ENCODE measurements around the gene DBN1. TPM values are rescaled to one million over a fixed set of nuclear protein-coding genes. Genes with fewer than 3 reads are reported as not detected.

DBN1 gene
- total RNA-seq, 6 experiments from 2014 or later, result 346 to 394 (median 358) TPM

DNA sequence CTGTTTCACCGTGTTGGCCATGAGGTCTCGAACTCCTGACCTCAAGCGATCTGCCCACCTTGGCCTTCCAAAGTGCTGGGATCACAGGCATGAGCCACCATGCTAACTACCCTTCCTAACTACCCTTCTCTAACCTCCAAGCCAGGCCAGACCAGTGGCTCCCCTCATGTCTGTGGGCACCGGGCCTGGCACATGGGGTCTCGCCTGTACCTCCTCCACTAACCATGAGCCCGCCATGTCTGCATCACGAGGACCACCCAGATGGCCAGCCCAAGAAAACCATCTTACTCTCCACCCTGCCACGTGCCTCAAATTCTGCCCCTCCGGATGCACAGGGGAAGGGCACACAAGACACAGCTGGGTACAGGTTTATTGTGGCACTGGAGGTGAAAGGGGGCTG is 9.6 kb upstream of the DBN1 start:
- peaks cover 55% of the 10 kb centered on the region for H3K27me3 Mint-ChIP-seq (ENCODE audit: insufficient read depth)
- peak overlapping the region; percentile 63; the same call in 1 of the 2 replicates for H3K4me3 Mint-ChIP-seq
- peak overlapping the region; percentile 75 for H3K27ac Mint-ChIP-seq
- H3K9me3 Mint-ChIP-seq, result peaks cover 10% of the 10 kb centered on the region
- H3K4me1 Mint-ChIP-seq (ENCODE audit: low read depth), result peaks cover 72% of the 10 kb centered on the region
- H3K36me3 Mint-ChIP-seq (ENCODE audit: low read depth), result peaks cover 56% of the 10 kb centered on the region
- TF ChIP-seq, protein P1, sequence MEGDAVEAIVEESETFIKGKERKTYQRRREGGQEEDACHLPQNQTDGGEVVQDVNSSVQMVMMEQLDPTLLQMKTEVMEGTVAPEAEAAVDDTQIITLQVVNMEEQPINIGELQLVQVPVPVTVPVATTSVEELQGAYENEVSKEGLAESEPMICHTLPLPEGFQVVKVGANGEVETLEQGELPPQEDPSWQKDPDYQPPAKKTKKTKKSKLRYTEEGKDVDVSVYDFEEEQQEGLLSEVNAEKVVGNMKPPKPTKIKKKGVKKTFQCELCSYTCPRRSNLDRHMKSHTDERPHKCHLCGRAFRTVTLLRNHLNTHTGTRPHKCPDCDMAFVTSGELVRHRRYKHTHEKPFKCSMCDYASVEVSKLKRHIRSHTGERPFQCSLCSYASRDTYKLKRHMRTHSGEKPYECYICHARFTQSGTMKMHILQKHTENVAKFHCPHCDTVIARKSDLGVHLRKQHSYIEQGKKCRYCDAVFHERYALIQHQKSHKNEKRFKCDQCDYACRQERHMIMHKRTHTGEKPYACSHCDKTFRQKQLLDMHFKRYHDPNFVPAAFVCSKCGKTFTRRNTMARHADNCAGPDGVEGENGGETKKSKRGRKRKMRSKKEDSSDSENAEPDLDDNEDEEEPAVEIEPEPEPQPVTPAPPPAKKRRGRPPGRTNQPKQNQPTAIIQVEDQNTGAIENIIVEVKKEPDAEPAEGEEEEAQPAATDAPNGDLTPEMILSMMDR (IDR thresholded peaks at IDR 0.05), result no peak
- no peak for DNase-seq

DNA sequence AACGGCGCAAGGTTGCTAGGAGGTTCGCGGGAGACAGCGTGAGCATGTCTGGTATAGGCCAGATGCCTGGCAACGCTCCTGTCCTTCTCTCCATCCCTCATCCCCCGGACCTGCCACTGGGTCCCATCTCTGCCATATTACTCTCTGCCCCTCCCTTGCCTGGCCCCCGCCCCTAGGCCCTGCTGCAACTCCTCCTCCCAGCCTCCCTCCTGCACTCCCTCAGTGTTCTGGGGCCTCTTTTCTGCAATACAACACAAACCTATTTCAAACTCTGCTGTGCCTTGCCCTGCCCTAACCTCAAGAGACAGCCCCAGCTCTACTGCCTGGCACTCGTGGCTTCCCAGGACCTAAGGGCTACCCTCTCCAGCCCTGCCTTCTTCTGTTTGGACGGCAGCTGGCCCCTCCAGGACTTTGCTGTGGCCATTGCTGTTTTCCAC is 8.9 kb upstream of the DBN1 start:
- H3K27ac Mint-ChIP-seq, result peak overlapping the region; percentile 75
- peaks cover 78% of the 10 kb centered on the region for H3K4me1 Mint-ChIP-seq (ENCODE audit: low read depth)
- peaks cover 53% of the 10 kb centered on the region for H3K36me3 Mint-ChIP-seq (ENCODE audit: low read depth)
- peak overlapping the region; percentile 63; the same call in 1 of the 2 replicates for H3K4me3 Mint-ChIP-seq
- no peak for DNase-seq
- H3K9me3 Mint-ChIP-seq, result peaks cover 14% of the 10 kb centered on the region
- TF ChIP-seq, protein P1 (IDR thresholded peaks at IDR 0.05), result no peak
- peaks cover 61% of the 10 kb centered on the region for H3K27me3 Mint-ChIP-seq (ENCODE audit: insufficient read depth)

DNA sequence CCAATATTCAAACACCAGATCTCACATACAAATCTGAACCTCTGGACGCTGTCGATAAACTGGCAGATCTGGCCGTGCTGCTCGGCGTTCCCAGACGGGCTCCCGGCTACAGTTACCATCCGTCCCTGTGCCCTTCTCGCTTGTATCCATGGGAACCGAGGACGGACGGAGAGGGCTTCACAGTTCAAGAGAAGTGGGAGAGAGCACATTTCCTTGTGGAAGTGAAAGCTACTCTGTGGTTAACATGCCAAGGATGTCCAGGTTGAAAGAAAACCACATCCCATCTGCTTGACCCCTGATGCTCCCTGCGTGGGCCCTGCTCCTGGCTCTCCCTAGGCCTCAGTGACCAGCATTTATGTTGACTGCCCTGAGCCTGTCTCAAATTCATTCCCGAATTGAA is 6.3 kb upstream of the DBN1 start:
- Mint-ChIP-seq H3K4me3 (peak overlapping the region; percentile 48; the same call in 1 of the 2 replicates), H3K4me1 (ENCODE audit: low read depth) (peaks cover 82% of the 10 kb centered on the region), H3K27ac (peak overlapping the region; percentile 83), H3K27me3 (ENCODE audit: insufficient read depth) (peaks cover 76% of the 10 kb centered on the region), H3K36me3 (ENCODE audit: low read depth) (peaks cover 39% of the 10 kb centered on the region), H3K9me3 (peaks cover 14% of the 10 kb centered on the region)
- DNase-seq, result no peak
- TF ChIP-seq, protein P1 (IDR thresholded peaks at IDR 0.05), result no peak

DNA sequence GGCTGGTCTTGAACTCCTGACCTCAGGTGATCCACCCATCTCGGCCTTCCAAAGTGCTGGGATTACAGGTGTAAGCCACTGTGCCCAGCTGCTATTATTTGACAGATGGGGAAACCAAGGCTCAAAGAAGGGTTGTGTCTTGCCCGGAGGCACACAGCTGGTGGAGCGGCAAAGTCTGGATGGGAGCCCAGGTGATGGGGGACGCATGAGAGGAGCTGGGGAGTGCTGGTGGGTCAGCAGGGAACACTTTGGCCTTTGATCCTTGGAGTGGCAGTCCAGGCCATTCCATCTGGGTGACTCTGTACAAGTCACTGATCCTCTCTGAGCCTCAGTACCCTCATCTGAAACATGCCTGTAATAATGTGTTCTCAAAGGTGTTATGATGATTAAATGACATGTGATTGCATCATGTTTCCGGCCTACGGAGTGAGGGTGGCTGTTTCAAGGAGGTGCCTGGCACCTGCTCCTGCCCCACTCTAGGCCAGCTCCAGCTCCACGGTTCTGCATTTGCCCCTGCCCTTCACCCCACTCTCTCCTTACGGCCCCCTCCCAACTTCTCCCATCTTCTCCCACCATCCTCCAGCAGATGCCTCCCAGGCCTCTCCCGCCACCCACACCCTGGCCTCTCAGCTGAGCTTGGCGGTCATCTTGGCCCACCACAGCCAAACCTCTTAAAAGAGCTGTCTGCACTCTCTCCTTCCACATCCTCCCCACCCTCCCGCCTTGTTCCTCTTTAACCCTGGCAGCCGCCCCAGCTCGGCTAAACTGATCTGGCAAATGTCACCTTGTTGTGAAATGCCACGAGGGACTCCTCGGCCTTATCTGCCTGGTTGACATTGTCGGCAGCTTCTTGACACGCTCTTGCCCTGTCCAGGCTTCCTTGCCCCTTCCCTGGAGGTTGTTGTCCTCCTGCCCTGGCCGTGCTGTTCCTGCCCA is 5.5 kb upstream of the DBN1 start:
- H3K27ac Mint-ChIP-seq, result peak overlapping the region; percentile 83
- no peak for DNase-seq
- H3K4me1 Mint-ChIP-seq (ENCODE audit: low read depth), result peaks cover 82% of the 10 kb centered on the region
- H3K4me3 Mint-ChIP-seq, result peak overlapping the region; percentile 48; the same call in 1 of the 2 replicates
- H3K36me3 Mint-ChIP-seq (ENCODE audit: low read depth), result peaks cover 31% of the 10 kb centered on the region
- peaks cover 14% of the 10 kb centered on the region for H3K9me3 Mint-ChIP-seq
- TF ChIP-seq, protein P1 (IDR thresholded peaks at IDR 0.05), result no peak
- peaks cover 76% of the 10 kb centered on the region for H3K27me3 Mint-ChIP-seq (ENCODE audit: insufficient read depth)

DNA sequence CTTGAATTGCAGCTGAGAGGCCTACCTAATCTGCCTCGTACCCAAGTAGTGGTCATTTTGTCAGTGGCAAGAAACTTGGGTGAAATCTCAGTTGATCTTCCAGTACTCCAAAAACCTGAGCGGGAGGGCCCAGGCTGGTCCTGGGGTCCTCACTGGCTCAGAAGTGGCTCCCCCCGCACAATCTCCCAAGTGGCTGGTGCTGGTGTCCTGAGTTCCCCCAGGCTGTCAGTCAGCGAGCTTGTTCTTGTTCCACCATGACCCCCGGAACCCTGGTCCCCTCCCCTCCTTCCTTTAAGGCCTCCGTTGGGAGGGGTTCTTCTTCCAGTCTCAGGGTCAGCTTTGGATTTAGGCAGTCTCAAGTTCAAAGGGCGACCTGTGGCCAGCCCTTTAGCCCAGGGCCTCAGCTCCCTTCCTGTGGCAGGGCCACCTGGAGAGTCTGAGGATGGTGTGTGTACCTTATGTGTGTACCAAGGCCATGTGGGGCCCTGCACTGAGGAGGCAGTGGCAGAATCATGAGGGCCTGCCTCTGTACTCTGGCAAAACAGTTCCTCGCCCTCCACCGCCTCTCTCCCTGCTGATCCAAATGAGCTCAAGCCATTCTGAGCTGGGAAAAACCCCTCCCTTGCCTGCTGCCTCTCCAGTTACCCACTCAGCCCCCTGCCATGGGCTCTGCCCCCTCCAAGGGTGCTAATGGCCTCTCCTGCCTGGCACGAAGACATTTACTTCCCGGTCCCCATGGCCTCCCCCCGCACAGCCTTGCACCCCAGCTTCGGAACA is 4.5 kb upstream of the DBN1 start:
- peaks cover 14% of the 10 kb centered on the region; the same call in 1 of the 2 replicates for H3K9me3 Mint-ChIP-seq
- peak overlapping the region; percentile 83 for H3K27ac Mint-ChIP-seq
- peaks cover 74% of the 10 kb centered on the region for H3K4me1 Mint-ChIP-seq (ENCODE audit: low read depth)
- peak overlapping the region; percentile 48; the same call in 1 of the 2 replicates for H3K4me3 Mint-ChIP-seq
- peaks cover 22% of the 10 kb centered on the region for H3K36me3 Mint-ChIP-seq (ENCODE audit: low read depth)
- no peak for DNase-seq
- TF ChIP-seq, protein P1 (IDR thresholded peaks at IDR 0.05), result no peak
- peaks cover 71% of the 10 kb centered on the region for H3K27me3 Mint-ChIP-seq (ENCODE audit: insufficient read depth)

Data from HFFc6 (cell line).